Stimulated activated CD8-positive, alpha-beta memory T cell treated with anti-CD3 and anti-CD28 coated beads, Interleukin-12 subunit alpha, Interleukin-12 subunit beta, amount 100 ng/mL, for 4 hours (primary cell): ENCODE data around the gene KRTAP10-4.

Source experiments
- DNase-seq: peaks from one replicate; pipeline ENCODE4 v3.0.0-alpha.2; 2020; ENCODE audit warnings: low read depth

KRTAP10-4 gene

DNA sequence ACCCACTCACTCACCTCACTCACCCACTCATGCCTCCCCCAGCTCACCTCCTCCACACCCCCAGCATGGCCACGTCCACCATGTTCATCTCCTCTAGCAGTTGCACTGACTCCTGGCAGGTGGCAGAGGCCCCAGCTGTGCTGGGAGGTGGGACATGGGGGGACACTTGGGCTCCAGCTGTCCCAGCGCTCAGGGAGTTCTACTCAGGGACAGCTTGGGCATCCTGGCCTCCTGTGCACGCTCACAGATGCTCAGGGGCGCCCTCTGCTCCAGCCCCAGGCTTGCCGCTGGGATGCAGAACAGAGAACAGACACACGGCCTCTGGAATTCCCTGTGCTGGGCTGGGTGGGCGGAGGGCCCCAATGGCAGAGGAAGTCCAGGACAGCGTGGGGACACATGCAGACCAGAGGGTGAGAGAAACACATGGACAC, 43.6 kb downstream of the KRTAP10-4 start:
- no peak for DNase-seq

DNA sequence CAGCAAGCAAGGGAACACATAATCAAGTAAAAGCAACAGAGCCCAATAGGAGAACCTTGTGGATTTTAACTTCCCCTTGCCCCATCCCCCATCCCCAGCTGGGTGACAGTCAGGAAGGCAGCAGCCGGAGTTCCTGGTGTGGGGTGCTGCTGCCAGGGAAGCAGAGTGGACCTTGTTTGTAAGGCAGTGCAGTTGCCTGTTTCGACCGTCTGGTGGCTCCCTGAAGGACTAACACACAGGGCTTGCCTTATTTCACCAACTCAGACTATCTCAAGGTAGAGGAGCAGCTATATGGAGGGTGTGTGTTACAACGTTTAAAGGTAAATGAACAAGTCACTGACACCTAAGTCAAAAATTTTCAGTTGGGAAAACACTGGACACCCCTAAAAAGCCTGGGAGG, 45.0 kb downstream of the KRTAP10-4 start:
- no peak for DNase-seq

DNA sequence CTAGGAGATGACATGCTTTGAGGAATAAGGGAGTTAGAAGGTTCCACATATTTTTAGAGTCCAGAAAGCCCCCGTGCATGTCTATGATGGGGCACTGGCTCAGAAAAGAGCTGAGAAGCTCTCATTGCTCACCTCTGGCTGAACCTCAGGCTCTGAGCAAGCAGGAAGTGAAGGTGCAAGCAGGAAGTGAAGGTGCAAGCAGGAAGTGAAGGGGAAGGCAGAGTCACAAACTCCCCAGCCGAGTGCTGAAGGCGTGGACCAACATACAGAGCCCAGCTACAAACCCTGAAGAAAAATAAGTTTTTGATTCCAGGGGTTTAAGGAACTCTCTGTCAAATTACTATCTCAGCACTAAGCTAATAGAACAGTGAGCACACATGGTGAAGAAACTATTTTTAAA, 45.4 kb downstream of the KRTAP10-4 start:
- DNase-seq: peak; percentile 24

DNA sequence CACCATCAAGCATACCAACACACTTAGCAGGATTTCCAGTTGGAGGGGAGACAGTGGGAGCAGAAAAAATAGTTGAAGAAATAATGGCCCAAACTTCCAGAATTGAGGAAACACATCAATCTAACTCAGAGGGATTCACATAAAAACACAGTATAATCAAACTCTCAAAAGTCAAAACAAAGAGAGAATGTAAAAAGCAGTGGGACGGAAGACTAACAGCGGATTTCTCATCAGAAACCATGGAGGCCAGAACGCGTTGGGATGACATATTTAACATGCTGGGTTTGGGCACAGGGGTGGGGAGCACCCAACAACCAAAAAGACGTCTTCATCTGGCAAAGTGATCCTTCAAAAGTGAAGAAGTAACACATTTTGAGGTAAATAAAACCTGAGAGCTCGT, 46.4 kb downstream of the KRTAP10-4 start:
- no peak for DNase-seq

DNA sequence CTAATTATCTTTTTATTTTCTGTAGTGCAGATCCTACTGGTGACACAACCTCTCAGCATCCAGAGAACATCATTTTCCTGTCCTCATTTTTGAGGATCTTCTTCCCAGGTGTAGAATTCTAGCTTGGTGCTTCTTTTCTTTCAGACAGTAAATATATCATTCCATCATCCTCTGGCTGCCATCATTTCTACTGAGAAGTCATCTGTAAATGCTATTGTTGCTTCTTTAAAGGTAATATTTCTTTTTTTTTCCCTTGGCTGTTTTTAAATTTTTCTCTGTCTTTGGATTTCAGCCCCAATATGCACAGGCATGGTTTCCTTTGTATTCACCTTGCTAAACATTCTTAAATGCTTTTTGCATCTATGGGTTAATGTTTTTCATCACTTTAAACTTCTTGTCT, 50.0 kb downstream of the KRTAP10-4 start:
- no peak for DNase-seq
